Hepatic stellate cell (primary cell): Measurements from ENCODE around the gene LUC7L.

Experiments used
- DNase-seq: peaks from one replicate; pipeline ENCODE4 v3.0.0; 2011; ENCODE audit warnings: low spot score

Gene LUC7L

GRCh38 chr16:142405-142967 is 86.8 kb downstream of the LUC7L start:
- no peak for DNase-seq

- no peak for DNase-seq
These were observed 88.9 kb downstream of the LUC7L start for GRCh38 chr16:140175-140857.
